GM12892 (cell line): ENCODE data around the gene ANKRD44.
"Not testable (repeated sequence)": the region's sequence is repeated elsewhere in the genome, so short reads cannot be mapped to it uniquely, and the experiment has no call there.

Experiments
- DNase-seq: peaks from one replicate; pipeline ENCODE4 v3.0.0; 2011; ENCODE audit not compliant: insufficient read length
- FAIRE-seq: peaks from 2 replicates; lab custom pipeline; 2011; peaks lifted over from hg19 to GRCh38; lab: Jason Lieb, UNC
- POLR2A ChIP-seq: IDR thresholded peaks from 2 replicates; pipeline ENCODE4 v1.6.1; 2011; ENCODE audit warnings: low read depth, low read length, control low read depth
- POLR2AphosphoS5 ChIP-seq: IDR thresholded peaks from 2 replicates; pipeline ENCODE4 v1.6.1; 2011; ENCODE audit warnings: low read depth, low read length, control low read depth
- TAF1 ChIP-seq: IDR thresholded peaks from 2 replicates; pipeline ENCODE4 v1.6.1; 2011; ENCODE audit warnings: low read depth, mild to moderate bottlenecking, control low read depth, low read length, borderline replicate concordance

The ANKRD44 gene

DNA sequence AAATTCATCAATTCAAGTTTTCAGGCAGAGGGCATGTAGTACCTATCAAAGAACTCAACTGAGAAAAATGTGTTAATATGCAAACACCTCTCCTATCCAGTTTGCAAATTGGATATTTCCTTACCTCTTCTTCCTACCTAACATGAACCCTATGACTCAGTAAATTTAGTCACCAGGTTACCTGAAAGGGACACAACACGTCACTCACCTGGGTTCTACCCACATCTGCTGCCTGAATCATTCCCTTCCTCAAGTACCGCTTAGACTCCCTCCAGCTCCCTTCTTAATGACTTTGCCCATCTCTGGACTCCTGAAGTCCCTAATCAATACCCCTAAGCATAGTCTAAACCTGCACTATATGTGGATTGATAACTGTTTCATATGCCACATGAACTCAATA is 10.4 kb downstream of the ANKRD44 start:
- peak; percentile 88 for FAIRE-seq
- TF ChIP-seq TAF1 (no peak), POLR2A (no peak), POLR2AphosphoS5 (no peak)
- DNase-seq: no peak

- no peak for DNase-seq
- TF ChIP-seq POLR2A (no peak), TAF1 (no peak), POLR2AphosphoS5 (no peak)
- peak; percentile 38 for FAIRE-seq
These were observed 12.0 kb downstream of the ANKRD44 start for GRCh38 chr2:197298609-197299008.

- TF ChIP-seq POLR2A: no peak
- FAIRE-seq: peak; percentile 85
- DNase-seq: no peak
These were observed 12.7 kb downstream of the ANKRD44 start for GRCh38 chr2:197297772-197298318.

DNA sequence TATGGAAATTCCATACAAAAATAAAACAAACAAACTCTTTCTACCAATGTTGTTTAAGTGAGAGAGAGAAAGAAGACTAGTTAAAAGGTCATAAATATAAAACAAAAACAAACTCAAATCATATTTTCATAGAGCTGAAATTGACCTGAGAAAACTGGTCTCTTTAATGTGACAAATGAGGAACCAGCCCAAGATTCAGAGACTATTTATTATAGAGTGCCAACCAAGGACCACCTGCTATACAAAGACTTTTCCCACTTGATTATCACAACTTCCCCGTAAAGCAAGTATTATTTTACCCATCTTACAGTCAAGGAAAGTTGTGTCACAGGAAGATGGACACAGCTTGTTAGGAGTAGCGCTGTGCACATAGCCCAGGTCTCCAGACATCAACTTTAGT is 13.3 kb downstream of the ANKRD44 start:
- FAIRE-seq: no peak
- no peak for DNase-seq
- TF ChIP-seq POLR2AphosphoS5: no peak
- TF ChIP-seq TAF1: no peak
- no peak for TF ChIP-seq POLR2A

GRCh38 chr2:197296835-197297234 is 13.7 kb downstream of the ANKRD44 start:
- TF ChIP-seq POLR2AphosphoS5: no peak
- TF ChIP-seq POLR2A: no peak
- no peak for TF ChIP-seq TAF1
- FAIRE-seq (no peak), DNase-seq (no peak)

DNA sequence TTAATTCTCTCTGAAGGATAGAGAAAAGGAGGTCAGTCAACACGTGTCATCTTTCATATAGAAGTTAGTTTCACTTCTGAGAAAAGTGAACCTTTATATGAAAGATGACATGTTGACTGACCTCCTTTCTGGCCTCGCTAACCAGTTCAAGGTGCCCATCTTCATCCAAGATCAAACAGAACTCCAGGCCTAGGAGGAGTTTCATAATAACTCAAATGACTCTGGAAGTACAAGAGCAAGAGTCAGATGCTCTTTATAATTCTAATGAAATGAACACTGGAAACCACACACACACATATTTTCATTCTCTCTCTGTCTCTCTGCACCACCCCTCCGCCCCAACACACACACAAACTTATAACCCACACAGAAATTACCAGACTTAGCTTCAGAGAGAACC is 16.3 kb downstream of the ANKRD44 start:
- FAIRE-seq: no peak
- no peak for TF ChIP-seq TAF1
- TF ChIP-seq POLR2AphosphoS5: no peak
- no peak for TF ChIP-seq POLR2A
- DNase-seq: no peak

DNA sequence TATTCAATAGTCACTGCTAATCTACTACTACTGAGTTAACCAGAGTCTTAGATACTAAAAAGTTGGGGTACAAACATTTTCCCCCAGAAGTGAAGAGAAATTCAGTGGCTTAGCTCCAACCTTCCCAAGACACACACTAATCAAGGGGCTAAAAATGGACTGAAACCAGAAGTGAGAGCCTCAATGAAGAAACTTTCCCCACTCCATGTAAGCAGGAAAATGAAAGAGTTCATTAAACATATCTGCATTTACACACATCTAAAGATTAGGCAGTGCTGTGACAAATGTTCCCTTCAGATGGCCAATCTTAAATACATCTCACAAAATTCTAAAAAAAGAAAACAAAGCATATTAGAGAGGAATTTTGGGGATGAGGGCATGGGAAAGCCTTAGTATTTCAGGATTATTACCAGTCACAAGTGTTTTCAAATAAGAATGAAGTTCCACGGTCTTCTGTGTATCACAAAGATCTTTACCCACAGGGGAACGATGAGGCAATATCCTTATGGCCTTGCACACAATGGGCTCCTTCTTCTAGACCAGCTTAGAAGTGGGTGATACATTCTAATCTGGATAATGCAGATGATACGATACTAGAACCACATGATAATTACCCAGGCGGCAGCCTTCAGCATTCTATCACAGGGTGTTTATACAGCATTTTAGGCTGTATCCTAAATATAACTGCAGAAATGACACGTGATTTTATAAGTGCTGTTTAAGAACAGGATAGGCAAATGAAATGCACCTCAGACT is 17.1 kb downstream of the ANKRD44 start:
- peak; percentile 93 for FAIRE-seq
- no peak for DNase-seq
- TF ChIP-seq POLR2A (no peak), TAF1 (no peak), POLR2AphosphoS5 (0 out of 2 replicates have a peak, but pooled peaks have one; percentile 15)

GRCh38 chr2:197292619-197293018 is 18.0 kb downstream of the ANKRD44 start:
- FAIRE-seq (peak; percentile 86), DNase-seq (no peak)
- TF ChIP-seq TAF1: no peak
- no peak for TF ChIP-seq POLR2A
- no peak for TF ChIP-seq POLR2AphosphoS5

DNA sequence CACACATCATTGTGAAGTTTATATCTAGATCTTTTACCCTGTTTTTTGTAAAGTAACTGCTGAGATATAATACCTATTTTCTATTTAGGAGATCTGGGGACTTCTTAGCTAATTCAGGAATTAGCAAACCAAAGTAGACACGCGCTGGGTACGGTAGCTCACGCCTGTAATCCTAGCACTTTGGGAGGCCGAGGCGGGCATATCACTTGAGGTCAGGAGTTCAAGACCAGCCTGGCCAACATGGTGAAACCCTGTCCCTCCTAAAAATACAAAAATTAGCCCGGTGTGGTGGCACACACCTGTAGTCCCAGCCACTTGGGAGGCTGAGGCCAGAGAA is 23.0 kb downstream of the ANKRD44 start:
- FAIRE-seq, DNase-seq: not testable (repeated sequence)

DNA sequence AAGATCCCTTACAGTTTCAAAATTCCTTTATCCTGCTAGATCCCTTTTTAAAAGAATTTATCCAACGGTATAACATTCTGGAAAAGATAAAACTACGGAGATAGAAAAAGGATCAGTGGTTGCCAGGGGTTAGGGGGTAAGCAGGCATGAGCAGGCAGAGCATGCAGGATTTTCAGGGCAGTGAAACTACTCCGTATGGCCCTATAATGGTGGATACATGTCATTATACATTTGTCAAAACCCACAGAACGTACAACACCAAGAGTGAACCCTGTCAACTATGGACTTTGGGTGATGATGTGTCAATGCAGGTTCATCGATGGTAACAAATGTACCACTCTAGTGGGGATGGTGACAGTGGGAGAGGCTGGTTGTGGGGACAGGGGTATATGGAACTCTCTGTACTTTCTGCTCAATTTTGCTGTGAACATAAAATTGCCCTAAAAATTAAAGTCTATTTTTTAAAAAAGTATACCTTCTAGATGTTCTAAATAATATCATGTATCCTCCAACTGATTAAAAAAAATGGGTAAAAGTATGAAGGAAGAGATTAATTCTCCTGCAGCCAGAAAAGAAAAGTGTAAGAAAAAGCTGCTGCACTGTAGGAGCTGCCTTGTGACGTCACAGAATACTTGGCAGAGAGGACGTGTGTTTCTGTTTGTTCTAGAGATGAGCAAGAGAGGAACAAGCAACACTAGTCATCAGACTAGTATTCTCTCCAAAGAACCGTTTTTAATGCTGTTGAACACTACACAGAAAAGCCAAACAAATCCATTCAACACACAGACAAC is 23.6 kb downstream of the ANKRD44 start:
- DNase-seq (no peak), FAIRE-seq (peak; percentile 91)
- TF ChIP-seq POLR2AphosphoS5: no peak
- TF ChIP-seq POLR2A: no peak
- TF ChIP-seq TAF1: no peak

GRCh38 chr2:197285361-197285760 is 25.2 kb downstream of the ANKRD44 start:
- DNase-seq: no peak
- no peak for FAIRE-seq
- TF ChIP-seq TAF1 (no peak), POLR2A (no peak), POLR2AphosphoS5 (no peak)

DNA sequence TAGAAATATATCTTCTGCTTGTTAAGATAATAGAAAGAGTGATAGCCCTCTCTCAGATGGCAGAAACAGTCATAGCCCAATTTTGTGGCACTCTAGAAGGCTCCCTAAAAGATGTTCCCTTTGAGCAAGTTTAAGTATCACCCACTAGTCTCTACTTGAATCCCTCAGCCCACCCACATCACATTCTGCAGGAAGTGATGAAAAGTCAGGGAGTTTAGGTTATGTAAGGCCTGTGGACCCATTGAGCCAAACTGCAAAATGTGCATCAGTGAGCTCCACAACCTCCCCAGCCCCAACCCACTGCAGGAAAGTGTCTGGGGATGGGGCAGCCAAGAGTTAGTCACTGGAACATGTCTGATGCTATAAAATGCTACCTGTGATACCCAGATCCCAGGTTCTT is 25.6 kb downstream of the ANKRD44 start:
- DNase-seq (no peak), FAIRE-seq (peak; percentile 30)
- TF ChIP-seq POLR2AphosphoS5 (no peak), POLR2A (no peak)
